Tibial artery (tissue), 4 donors: ENCODE results near the gene TPGS2.
A peak's percentile ranks its signal among the peaks of the same experiment; 100 is the strongest.

Source experiments
- DNase-seq, 2 donors: peaks; one replicate each; pipeline ENCODE4 v3.0.0-alpha.2; 2019
- H3K27ac ChIP-seq, 2 donors: fragments of 200-600 bp; sonication (generic) in 1 of 2; 1 replicate in 1 of 2; 2 replicates in 1 of 2; pipeline ENCODE4 v1.5.1; 2018 to 2019; ENCODE audit warnings: mild to moderate bottlenecking in 1 of 2
- H3K27me3 ChIP-seq, 2 donors: fragments of 200-600 bp; sonication (generic) in 1 of 2; one replicate each; pipeline versions ENCODE4 v1.5.1 to v1.6.0; 2016 to 2019
- H3K36me3 ChIP-seq, 3 donors: fragments of 200-600 bp; sonication (generic) in 2 of 3; one replicate each; pipeline ENCODE4 v1.5.1; 2016 to 2019; ENCODE audit warnings: mild to moderate bottlenecking in 2 of 3
- H3K4me1 ChIP-seq, 4 donors: fragments of 200-600 bp; sonication (generic) in 2 of 4; 1 replicate in 3 of 4; 2 replicates in 1 of 4; pipeline ENCODE4 v1.5.1; 2016 to 2019
- H3K4me3 ChIP-seq, 2 donors: fragments of 200-600 bp; sonication (generic) in 1 of 2; 1 replicate in 1 of 2; 2 replicates in 1 of 2; pipeline ENCODE4 v1.5.1; 2018 to 2019; ENCODE audit warnings: mild to moderate bottlenecking in 2 of 2
- H3K9me3 ChIP-seq, 3 donors: fragments of 200-600 bp; sonication (generic) in 1 of 3; one replicate each; pipeline ENCODE4 v1.5.1; 2016 to 2019
- intact Hi-C: fragments of 100-400 bp; cut with DNase I; formaldehyde crosslinking; loops from one replicate; pipeline ENCODE4 v1.15.0; 2023; ENCODE audit warnings: low total_unique reads
- TF ChIP-seq, protein P1 (sequence below), 2 experiments: fragments of 200-600 bp in 1 of 2; fragments of 450-650 bp in 1 of 2; IDR thresholded peaks; one replicate each; pipeline ENCODE4 v1.5.1; 2017 to 2019; ENCODE audit warnings: antibody characterized with exemption in 2 of 2, mild to moderate bottlenecking in 1 of 2, moderate library complexity in 1 of 2

The TPGS2 gene

GRCh38 chr18:36759167-36759776, 69.5 kb downstream of the TPGS2 start:
- Histone ChIP-seq H3K27me3 (no peaks in the 10 kb centered on the region), H3K9me3 (no peaks in the 10 kb centered on the region), H3K4me3 (no peak overlapping the region), H3K36me3 (peaks cover 11 to 20% (median 16%) of the 10 kb centered on the region in 3 donors), H3K27ac (no peak overlapping the region), H3K4me1 (peaks cover 0 to 9% (median 4%) of the 10 kb centered on the region in 4 donors)
- DNase-seq, result no peak
- TF ChIP-seq, protein P1, sequence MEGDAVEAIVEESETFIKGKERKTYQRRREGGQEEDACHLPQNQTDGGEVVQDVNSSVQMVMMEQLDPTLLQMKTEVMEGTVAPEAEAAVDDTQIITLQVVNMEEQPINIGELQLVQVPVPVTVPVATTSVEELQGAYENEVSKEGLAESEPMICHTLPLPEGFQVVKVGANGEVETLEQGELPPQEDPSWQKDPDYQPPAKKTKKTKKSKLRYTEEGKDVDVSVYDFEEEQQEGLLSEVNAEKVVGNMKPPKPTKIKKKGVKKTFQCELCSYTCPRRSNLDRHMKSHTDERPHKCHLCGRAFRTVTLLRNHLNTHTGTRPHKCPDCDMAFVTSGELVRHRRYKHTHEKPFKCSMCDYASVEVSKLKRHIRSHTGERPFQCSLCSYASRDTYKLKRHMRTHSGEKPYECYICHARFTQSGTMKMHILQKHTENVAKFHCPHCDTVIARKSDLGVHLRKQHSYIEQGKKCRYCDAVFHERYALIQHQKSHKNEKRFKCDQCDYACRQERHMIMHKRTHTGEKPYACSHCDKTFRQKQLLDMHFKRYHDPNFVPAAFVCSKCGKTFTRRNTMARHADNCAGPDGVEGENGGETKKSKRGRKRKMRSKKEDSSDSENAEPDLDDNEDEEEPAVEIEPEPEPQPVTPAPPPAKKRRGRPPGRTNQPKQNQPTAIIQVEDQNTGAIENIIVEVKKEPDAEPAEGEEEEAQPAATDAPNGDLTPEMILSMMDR (IDR thresholded peaks at IDR 0.05), result no peak
- intact Hi-C loops, result loop anchor here (10.0 kb wide), 1 partner anchor 64 kb away; no protein-coding TSS in a partner anchor

DNA sequence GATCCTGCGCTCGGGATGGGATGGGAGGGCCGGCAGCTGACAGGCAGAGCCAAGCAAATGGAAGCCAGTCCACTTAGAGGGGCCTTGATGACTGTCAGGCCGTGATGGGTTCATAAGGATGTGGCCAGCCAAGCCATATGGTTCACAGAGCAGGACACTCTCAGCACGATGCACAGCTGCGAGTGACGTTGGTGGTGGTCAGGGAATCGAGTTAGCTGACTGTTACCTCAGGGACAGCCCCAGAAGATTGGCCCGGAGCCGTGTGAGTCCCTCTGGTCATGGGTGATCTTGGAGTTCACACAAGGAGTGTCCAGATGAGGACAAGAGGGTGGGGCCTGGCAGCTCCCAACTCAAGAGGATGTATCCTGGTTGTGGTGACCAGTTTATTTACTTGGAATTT, 70.2 kb downstream of the TPGS2 start:
- H3K4me3 ChIP-seq, result no peak overlapping the region
- TF ChIP-seq, protein P1 (IDR thresholded peaks at IDR 0.05), result no peak
- H3K27ac ChIP-seq, result no peak overlapping the region
- H3K36me3 ChIP-seq, result peaks cover 10 to 19% (median 16%) of the 10 kb centered on the region in 3 donors
- H3K4me1 ChIP-seq, result peaks cover 0 to 12% (median 4%) of the 10 kb centered on the region in 4 donors
- DNase-seq, result no peak
- no peaks in the 10 kb centered on the region for H3K27me3 ChIP-seq
- intact Hi-C loops, result loop anchor here (10.0 kb wide), 1 partner anchor 64 kb away; no protein-coding TSS in a partner anchor
- H3K9me3 ChIP-seq, result no peaks in the 10 kb centered on the region

DNA sequence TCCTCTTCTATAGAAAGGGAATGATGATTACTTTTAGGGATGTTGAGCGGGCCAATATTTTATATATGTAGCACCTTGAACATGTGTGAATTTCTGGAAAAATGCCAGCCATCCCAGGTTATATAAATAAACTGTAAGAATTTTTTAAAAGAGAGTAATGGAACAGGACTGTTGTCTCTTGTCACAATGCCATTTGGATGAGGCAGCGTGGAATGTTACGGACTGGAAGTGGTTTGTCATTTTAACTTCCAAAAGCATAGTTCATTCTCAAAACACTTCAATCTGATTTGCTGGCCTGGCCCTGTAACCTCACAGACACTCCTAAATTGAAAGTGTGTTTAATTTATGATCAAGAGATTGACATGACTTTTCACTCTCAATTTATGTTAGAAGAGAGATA, 70.8 kb downstream of the TPGS2 start:
- Histone ChIP-seq H3K27ac (no peak overlapping the region), H3K36me3 (peaks cover 10 to 19% (median 16%) of the 10 kb centered on the region in 3 donors), H3K4me1 (peaks cover 0 to 18% (median 5%) of the 10 kb centered on the region in 4 donors), H3K27me3 (no peaks in the 10 kb centered on the region), H3K9me3 (no peaks in the 10 kb centered on the region), H3K4me3 (no peak overlapping the region)
- no peak for DNase-seq
- TF ChIP-seq, protein P1 (IDR thresholded peaks at IDR 0.05), result no peak
- intact Hi-C loops, result loop anchor here (10.0 kb wide), 1 partner anchor 63 kb away; no protein-coding TSS in a partner anchor

DNA sequence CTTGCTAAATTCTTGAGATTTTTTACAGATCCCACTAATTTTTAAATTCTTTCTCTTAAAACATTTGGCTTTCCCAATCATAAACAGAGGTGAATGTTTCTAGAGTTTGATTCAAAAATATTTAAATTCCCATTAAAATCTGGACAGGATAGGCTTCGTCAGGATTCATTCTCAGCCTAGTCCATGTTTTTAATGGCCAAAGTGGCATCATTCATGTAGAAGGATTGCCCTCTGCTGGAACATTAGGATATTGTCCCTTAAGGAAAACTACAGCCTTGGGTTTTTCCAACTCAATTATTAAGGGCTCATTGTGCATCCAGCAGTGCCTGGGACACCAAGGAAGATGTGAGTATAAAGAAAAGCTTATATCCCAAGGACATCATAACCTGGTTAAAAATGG, 71.7 kb downstream of the TPGS2 start:
- peak overlapping the region; percentile 22 to 40 for H3K27ac ChIP-seq
- intact Hi-C loops, result loop anchor here (10.0 kb wide), 1 partner anchor 62 kb away; no protein-coding TSS in a partner anchor
- peaks cover 0 to 23% (median 7%) of the 10 kb centered on the region in 4 donors for H3K4me1 ChIP-seq
- no peak for DNase-seq
- TF ChIP-seq, protein P1 (IDR thresholded peaks at IDR 0.05), result peak; percentile 72 to 76
- no peaks in the 10 kb centered on the region for H3K27me3 ChIP-seq
- no peak overlapping the region for H3K4me3 ChIP-seq
- peaks cover 10 to 16% (median 15%) of the 10 kb centered on the region in 3 donors for H3K36me3 ChIP-seq
- H3K9me3 ChIP-seq, result no peaks in the 10 kb centered on the region

- TF ChIP-seq, protein P1 (IDR thresholded peaks at IDR 0.05), result no peak
- peak overlapping the region; percentile 22 to 40 for H3K27ac ChIP-seq
- H3K36me3 ChIP-seq, result peaks cover 6 to 11% (median 8%) of the 10 kb centered on the region in 3 donors
- DNase-seq, result no peak
- intact Hi-C loops, result loop anchor here (10.0 kb wide), 1 partner anchor 61 kb away; no protein-coding TSS in a partner anchor
- no peaks in the 10 kb centered on the region for H3K9me3 ChIP-seq
- no peaks in the 10 kb centered on the region for H3K27me3 ChIP-seq
- peaks cover 0 to 23% (median 7%) of the 10 kb centered on the region in 4 donors for H3K4me1 ChIP-seq
- H3K4me3 ChIP-seq, result no peak overlapping the region
These were observed 72.6 kb downstream of the TPGS2 start for GRCh38 chr18:36756242-36756641.
